ENCODE measurements around the gene TUBGCP4. TPM values are rescaled to one million over a fixed set of nuclear protein-coding genes. Genes with fewer than 3 reads are reported as not detected.

TUBGCP4 gene, protein sequence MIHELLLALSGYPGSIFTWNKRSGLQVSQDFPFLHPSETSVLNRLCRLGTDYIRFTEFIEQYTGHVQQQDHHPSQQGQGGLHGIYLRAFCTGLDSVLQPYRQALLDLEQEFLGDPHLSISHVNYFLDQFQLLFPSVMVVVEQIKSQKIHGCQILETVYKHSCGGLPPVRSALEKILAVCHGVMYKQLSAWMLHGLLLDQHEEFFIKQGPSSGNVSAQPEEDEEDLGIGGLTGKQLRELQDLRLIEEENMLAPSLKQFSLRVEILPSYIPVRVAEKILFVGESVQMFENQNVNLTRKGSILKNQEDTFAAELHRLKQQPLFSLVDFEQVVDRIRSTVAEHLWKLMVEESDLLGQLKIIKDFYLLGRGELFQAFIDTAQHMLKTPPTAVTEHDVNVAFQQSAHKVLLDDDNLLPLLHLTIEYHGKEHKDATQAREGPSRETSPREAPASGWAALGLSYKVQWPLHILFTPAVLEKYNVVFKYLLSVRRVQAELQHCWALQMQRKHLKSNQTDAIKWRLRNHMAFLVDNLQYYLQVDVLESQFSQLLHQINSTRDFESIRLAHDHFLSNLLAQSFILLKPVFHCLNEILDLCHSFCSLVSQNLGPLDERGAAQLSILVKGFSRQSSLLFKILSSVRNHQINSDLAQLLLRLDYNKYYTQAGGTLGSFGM
- total RNA-seq = 10 to 100 TPM; 32.9 to 33.4 TPM

DNA sequence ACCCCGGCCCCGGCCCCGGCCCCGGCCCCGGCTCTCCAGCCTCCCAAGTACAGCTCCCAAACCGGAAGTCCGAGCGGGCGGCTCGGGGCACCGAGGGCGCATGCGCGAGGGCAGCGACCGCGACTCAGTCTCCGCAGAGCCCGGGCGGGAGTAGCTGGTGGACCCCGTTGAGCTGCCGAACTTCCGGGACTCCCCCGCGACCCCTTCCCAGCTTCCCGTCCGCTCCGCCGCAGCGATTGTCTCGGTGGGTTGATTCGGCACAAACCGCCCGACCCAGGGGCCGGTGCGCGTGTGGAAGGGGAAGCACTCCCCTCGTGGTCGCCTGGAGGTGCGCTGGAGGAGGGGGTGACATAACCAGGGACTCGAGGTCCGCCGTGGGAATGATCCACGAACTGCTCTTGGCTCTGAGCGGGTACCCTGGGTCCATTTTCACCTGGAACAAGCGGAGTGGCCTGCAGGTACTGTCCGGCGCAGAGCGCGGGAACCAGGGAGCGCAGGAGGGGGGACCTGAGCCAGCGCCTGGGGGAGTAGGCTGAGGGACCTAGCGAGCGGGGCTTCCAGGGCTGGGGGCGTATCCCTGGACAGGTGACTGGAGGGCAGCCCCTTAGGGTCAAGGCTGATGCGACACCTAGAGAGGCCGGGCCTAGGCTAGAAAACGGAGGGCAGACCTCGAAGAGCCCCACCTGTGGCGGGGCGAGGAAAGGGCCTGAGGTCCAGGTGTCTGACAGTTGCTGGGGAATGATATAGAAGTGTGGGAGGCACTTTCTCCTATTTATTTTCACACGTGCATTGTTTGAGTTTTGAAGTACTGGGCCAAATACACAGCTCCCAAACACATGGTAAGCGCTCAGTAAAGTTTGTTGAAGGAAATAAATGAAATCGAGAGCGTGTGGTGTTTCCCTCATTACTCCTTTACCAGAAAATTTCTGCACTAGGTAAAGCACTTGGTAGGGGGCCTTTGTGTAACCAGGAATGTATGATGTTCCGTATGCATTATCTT, at the start of gene TUBGCP4, which contains the start of gene ZSCAN29:
TSS of gene TUBGCP4 (plus strand) at position 127 of the 1,000 bp plus-strand sequence. CDS start at position 381, 254 bp downstream.
TSS of gene ZSCAN29 (minus strand) at position 69 of the 1,000 bp plus-strand sequence. CDS start 1,130 bp downstream, outside the sequence.
- TF ChIP-seq, protein P1, sequence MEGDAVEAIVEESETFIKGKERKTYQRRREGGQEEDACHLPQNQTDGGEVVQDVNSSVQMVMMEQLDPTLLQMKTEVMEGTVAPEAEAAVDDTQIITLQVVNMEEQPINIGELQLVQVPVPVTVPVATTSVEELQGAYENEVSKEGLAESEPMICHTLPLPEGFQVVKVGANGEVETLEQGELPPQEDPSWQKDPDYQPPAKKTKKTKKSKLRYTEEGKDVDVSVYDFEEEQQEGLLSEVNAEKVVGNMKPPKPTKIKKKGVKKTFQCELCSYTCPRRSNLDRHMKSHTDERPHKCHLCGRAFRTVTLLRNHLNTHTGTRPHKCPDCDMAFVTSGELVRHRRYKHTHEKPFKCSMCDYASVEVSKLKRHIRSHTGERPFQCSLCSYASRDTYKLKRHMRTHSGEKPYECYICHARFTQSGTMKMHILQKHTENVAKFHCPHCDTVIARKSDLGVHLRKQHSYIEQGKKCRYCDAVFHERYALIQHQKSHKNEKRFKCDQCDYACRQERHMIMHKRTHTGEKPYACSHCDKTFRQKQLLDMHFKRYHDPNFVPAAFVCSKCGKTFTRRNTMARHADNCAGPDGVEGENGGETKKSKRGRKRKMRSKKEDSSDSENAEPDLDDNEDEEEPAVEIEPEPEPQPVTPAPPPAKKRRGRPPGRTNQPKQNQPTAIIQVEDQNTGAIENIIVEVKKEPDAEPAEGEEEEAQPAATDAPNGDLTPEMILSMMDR (IDR thresholded peaks at IDR 0.05) = peak; percentile 42
- peaks cover 23% of the 10 kb centered on the region for H3K9me3 Mint-ChIP-seq
- ChIA-PET POLR2A (interaction anchor here (0.7 to 1.4 kb wide), 6 partner anchors 9 to 265 kb away, joined by 3 to 9 read pairs (median 5); no protein-coding TSS in a partner anchor), CTCF (interaction anchor here (0.9 to 1.8 kb wide), 11 partner anchors 8 to 140 kb away, joined by 3 to 6 read pairs (median 3); partner anchors contain the start of gene LCMT2)
- ATAC-seq (peak; percentile 88), DNase-seq (peak; percentile 82)
- intact Hi-C loops (cut with micrococcal nuclease) = no loop called here
- peaks cover 52% of the 10 kb centered on the region for H3K36me3 Mint-ChIP-seq (ENCODE audit: low read depth)
- H3K27me3 Mint-ChIP-seq = no peaks in the 10 kb centered on the region
- H3K4me3 Mint-ChIP-seq = peak within 1 kb of the TSS; percentile 90
- H3K27ac Mint-ChIP-seq = peak within 1 kb of the TSS; percentile 89
- peaks cover 50% of the 10 kb centered on the region for H3K4me1 Mint-ChIP-seq (ENCODE audit: low read depth)

DNA sequence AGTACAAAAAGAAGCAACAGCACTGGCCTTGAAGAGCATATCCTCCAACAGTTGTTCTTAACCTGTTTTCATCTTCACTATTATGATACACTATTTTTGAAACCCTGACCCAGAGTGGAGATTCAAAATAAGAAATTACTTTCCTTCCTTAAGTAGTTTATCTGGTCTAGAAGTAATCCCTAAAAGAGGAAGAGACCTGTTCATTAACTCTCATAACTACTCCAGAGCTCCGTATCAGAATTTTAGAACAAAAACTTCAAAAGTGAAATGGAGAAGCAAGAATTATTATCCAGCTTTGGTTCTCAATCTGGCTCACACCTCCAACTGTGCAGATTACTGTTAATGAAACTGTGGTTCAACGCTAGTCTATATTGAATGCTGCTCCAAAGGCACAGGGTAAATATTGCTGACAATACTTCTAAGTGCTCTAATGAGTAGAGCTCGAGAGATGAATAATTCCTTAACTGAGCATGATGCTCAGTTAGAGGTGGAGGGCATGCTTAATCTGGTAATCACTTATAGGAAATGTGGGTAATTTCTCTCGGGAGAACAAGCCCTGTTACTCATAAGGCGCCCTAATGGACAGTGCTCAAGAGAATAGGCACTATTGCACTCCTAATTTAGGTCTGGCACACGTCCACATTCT, 45.7 kb upstream of the TUBGCP4 start:
- Mint-ChIP-seq H3K4me1 (ENCODE audit: low read depth) (peaks cover 21% of the 10 kb centered on the region), H3K36me3 (ENCODE audit: low read depth) (peaks cover 25% of the 10 kb centered on the region), H3K27me3 (no peaks in the 10 kb centered on the region), H3K27ac (no peak overlapping the region), H3K4me3 (no peak overlapping the region), H3K9me3 (no peaks in the 10 kb centered on the region)
- ChIA-PET CTCF (interaction anchor here (1.1 kb wide), 1 partner anchor 12 kb away, joined by 3 read pairs; no protein-coding TSS in a partner anchor), POLR2A (interaction anchor here (1.0 kb wide), 1 partner anchor 10 kb away, joined by 3 read pairs; no protein-coding TSS in a partner anchor)
- DNase-seq (no peak), ATAC-seq (no peak)
- intact Hi-C loops (cut with micrococcal nuclease) = no loop called here
- TF ChIP-seq, protein P1 (IDR thresholded peaks at IDR 0.05) = no peak

DNA sequence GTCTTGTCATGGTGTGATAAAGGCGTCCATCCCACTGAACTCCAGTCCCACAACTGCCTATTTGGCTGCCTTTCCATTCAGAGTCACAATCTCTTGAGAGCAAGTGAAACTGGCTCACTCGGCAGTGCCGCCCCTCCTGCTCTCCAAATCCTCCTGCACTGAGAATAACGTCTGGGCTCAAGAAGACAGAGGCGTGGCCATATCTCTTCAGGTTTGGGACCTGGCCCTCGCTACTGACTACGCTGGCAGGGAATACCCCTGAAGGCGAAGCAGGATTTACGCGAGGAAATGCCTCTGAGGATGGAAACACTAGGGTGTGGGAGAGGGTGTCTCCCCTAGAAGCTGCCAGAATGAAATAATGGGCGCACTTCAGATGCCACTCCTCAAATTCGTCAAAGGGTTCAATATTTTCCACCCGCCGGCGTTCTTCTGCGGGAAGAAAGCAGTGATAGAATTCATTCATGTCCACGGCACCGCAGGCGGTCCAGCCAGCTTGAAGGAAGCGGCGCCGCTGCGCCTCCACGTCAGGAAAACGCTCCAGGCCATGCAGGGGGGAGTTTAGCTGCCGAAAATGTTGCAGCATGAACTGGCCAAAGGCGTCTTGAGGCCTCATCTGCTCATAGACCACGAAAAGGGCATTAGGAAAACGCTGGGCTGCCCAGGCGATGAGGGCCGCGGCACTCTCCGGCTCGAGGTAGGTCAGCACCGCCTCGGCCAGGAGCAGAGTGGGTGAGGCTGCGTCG, 41.5 kb upstream of the TUBGCP4 start:
- H3K4me1 Mint-ChIP-seq (ENCODE audit: low read depth) = peaks cover 35% of the 10 kb centered on the region
- CTCF ChIA-PET = interaction anchor here (1.0 to 1.6 kb wide), 3 partner anchors 9 to 32 kb away, joined by 3 to 4 read pairs (median 4); partner anchors contain the start of gene TGM7
- TF ChIP-seq, protein P1 (IDR thresholded peaks at IDR 0.05) = no peak
- peak overlapping the region; percentile 99 for H3K27ac Mint-ChIP-seq
- POLR2A ChIA-PET = interaction anchor here (0.5 to 1.2 kb wide), 4 partner anchors 26 to 498 kb away, joined by 3 to 5 read pairs (median 4); partner anchors contain the start of gene WDR76
- no peaks in the 10 kb centered on the region for H3K9me3 Mint-ChIP-seq
- intact Hi-C loops (cut with micrococcal nuclease) = no loop called here
- peak overlapping the region; percentile 96 for H3K4me3 Mint-ChIP-seq
- no peaks in the 10 kb centered on the region for H3K27me3 Mint-ChIP-seq
- ATAC-seq (no peak), DNase-seq (no peak)
- peaks cover 39% of the 10 kb centered on the region for H3K36me3 Mint-ChIP-seq (ENCODE audit: low read depth)
